Stimulated activated CD8-positive, alpha-beta memory T cell treated with anti-CD3 and anti-CD28 coated beads, Interleukin-7, amount 100 ng/mL, for 24 hours (primary cell): ENCODE results near the gene SMYD4.

Experiments used
- DNase-seq: peaks from one replicate; pipeline ENCODE4 v3.0.0-alpha.2; 2020; ENCODE audit warnings: low read depth

SMYD4 gene

DNA sequence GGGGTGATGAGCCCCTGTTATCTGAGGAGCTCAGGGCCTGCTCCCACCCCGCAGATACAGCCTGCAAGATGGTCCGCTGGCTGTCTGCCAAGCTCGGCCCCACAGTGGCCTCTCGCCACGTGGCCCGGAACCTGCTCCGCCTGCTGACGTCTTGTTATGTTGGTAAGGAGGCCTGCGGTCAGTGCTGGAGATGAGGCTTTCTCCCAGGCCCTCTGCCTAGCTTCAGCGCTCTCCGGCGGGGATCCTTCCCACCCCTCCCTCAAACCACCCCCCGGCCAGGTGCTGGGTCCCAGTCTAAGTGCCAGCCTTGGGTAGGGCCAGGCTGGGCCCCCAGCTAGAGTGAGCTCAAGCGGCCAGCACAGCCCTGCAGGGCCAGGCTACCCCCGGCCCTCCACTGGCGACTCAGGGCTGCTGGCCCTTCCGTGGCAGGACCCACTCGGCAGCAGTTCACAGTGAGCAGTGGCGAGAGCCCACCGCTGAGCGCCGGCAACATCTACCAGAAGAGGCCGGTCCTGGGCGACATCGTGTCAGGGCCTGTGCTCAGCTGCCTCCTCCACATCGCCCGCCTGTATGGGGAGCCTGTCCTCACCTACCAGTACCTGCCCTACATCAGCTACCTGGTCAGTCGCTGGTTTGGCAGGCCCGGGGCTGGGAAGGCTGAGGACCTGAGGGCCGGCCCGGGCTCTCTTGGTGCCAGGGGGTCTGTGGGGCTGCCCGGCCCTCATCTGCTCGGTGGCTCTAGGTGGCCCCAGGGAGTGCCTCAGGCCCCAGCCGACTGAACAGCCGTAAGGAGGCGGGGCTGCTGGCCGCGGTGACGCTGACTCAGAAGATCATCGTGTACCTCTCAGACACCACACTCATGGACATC is 99.1 kb downstream of the SMYD4 start:
- DNase-seq = no peak

DNA sequence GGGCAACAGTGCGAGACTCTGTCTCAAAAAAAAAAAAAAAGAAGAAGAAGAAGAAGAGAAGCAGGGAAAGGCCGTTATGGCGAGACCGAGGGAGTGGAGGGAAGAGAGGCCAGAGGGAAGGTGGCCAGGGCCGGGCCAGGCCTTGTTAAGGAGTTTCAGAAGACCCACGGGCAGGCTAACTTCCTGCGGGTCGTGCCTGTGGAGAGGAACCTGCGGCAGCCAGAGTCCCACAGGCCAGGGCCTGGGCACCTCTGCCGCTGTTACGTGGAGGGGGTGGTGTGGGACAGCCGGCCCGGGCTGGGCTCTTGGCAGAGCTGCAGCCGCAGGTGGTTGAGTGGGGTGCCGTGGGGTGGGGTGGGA is 99.8 kb downstream of the SMYD4 start:
- no peak for DNase-seq
